Skeletal muscle cell (primary cell): ENCODE results near the gene C1orf141.
A peak's percentile ranks its signal among the peaks of the same experiment; 100 is the strongest.

Experiments
- DNase-seq: peaks from one replicate; pipeline ENCODE4 v3.0.0-alpha.2; 2010; ENCODE audit warnings: low read depth
- H3K4me3 ChIP-seq: 2 replicates; pipeline ENCODE4 v1.5.1; 2011; ENCODE audit warnings: low read depth, mild to moderate bottlenecking, control low read depth, low read length, moderate library complexity

The C1orf141 gene

DNA sequence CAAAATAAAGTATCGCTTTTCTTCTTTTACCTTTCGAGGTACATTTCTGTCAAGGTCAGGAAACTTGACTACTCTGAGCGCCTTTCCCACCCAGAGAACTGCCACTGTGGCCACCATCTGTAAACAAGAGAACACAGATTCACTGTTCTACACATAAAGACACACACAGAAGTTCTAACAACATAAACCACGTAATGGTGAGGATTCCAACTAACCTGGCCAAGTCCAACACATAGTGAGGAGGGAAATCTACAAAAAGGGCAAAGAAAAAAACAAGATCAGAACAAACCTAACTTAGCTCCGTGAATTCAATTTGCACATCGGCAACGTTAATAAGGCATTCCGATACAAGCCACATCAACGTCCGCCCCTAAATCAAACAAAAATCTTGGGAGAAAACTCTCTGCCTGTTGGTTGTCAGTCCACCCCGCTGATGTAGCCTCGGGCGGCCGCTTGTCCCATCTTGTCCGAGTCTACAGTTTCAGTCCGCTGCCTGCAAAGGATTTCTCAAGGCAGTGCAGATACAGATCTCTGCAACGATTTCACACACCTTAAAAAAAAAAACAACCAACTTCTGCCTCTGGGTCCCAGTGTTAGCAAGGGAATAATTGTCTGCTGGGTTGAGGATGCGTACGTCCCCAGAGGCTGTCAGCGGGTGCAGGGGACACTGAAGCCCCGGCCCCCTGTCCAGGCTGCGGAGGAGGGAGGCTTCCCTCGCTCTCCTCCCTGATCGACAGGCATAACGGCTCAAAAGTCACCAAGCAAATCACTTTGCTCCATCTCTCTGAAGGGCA is 81.8 kb downstream of the C1orf141 start:
- H3K4me3 ChIP-seq = peak overlapping the region; percentile 62
- DNase-seq = no peak

- no peak overlapping the region for H3K4me3 ChIP-seq
- no peak for DNase-seq
Observed at GRCh38 chr1:67051196-67051595, 83.6 kb downstream of the C1orf141 start.

- DNase-seq = no peak
- H3K4me3 ChIP-seq = no peak overlapping the region
Observed at GRCh38 chr1:67044631-67045270, 90.0 kb downstream of the C1orf141 start.

GRCh38 chr1:67043366-67043765 is 91.4 kb downstream of the C1orf141 start:
- no peak for DNase-seq
- no peak overlapping the region for H3K4me3 ChIP-seq
